ENCODE measurements around the gene CCNY. TPM values are rescaled to one million over a fixed set of nuclear protein-coding genes. Genes with fewer than 3 reads are reported as not detected.

Gene CCNY
- total RNA-seq, 4 donors from 2014 or later: 21.7 to 27.7 (median 24.8) TPM

- H3K36me3 ChIP-seq: peaks cover 0 to 22% (median 0%) of the 10 kb centered on the region in 3 donors
- no peak overlapping the region for H3K27ac ChIP-seq
- TF ChIP-seq CTCF (IDR thresholded peaks at IDR 0.05) (no peak), POLR2A (IDR thresholded peaks at IDR 0.05) (no peak)
- no peaks in the 10 kb centered on the region for H3K27me3 ChIP-seq
- H3K4me3 ChIP-seq: no peak overlapping the region
- no peaks in the 10 kb centered on the region for H3K4me1 ChIP-seq
- no peak for DNase-seq
- no peaks in the 10 kb centered on the region for H3K9me3 ChIP-seq
These were observed 219.9 kb downstream of the CCNY start for GRCh38 chr10:35555962-35556930.

GRCh38 chr10:35558276-35558675, 222.0 kb downstream of the CCNY start:
- TF ChIP-seq POLR2A (IDR thresholded peaks at IDR 0.05): no peak
- TF ChIP-seq CTCF (IDR thresholded peaks at IDR 0.05): no peak
- H3K27ac ChIP-seq: no peak overlapping the region
- peaks cover 0 to 20% (median 0%) of the 10 kb centered on the region in 3 donors for H3K36me3 ChIP-seq
- H3K4me3 ChIP-seq: no peak overlapping the region
- no peaks in the 10 kb centered on the region for H3K9me3 ChIP-seq
- no peaks in the 10 kb centered on the region for H3K27me3 ChIP-seq
- no peak for DNase-seq
- no peaks in the 10 kb centered on the region for H3K4me1 ChIP-seq

- Histone ChIP-seq H3K9me3 (no peaks in the 10 kb centered on the region), H3K27ac (no peak overlapping the region), H3K4me1 (peaks cover 0 to under 1% (median 0%) of the 10 kb centered on the region in 4 donors), H3K36me3 (peaks cover 0 to 11% (median 0%) of the 10 kb centered on the region in 3 donors), H3K27me3 (no peaks in the 10 kb centered on the region), H3K4me3 (no peak overlapping the region)
- no peak for DNase-seq
- TF ChIP-seq POLR2A (IDR thresholded peaks at IDR 0.05): no peak
- TF ChIP-seq CTCF (IDR thresholded peaks at IDR 0.05): no peak
These were observed 223.1 kb downstream of the CCNY start for GRCh38 chr10:35559416-35559815.

GRCh38 chr10:35561715-35562114, 225.4 kb downstream of the CCNY start:
- DNase-seq: no peak
- Histone ChIP-seq H3K36me3 (peaks cover 0 to 8% (median 3%) of the 10 kb centered on the region in 3 donors), H3K27me3 (no peaks in the 10 kb centered on the region), H3K4me1 (peaks cover 0 to 3% (median 0%) of the 10 kb centered on the region in 4 donors), H3K27ac (no peak overlapping the region), H3K9me3 (no peaks in the 10 kb centered on the region), H3K4me3 (no peak overlapping the region)
- TF ChIP-seq POLR2A (IDR thresholded peaks at IDR 0.05): no peak
- TF ChIP-seq CTCF (IDR thresholded peaks at IDR 0.05): no peak

- peaks cover 0 to 15% (median 3%) of the 10 kb centered on the region in 3 donors for H3K36me3 ChIP-seq
- H3K9me3 ChIP-seq: no peaks in the 10 kb centered on the region
- TF ChIP-seq POLR2A (IDR thresholded peaks at IDR 0.05) (no peak), CTCF (IDR thresholded peaks at IDR 0.05) (no peak)
These were observed 226.1 kb downstream of the CCNY start for GRCh38 chr10:35562427-35562826.

More at GRCh38 chr10:35562427-35562826, 226.1 kb downstream of the CCNY start:
- Histone ChIP-seq H3K27me3 (no peaks in the 10 kb centered on the region), H3K27ac (no peak overlapping the region), H3K4me3 (no peak overlapping the region), H3K4me1 (peaks cover 0 to 3% (median 0%) of the 10 kb centered on the region in 4 donors)
- no peak for DNase-seq

Data from Peyer's patch (tissue), 4 donors.